ENCODE results near the gene ZNF146. TPM values are rescaled to one million over a fixed set of nuclear protein-coding genes. Genes with fewer than 3 reads are reported as not detected.
A peak's percentile ranks its signal among the peaks of the same experiment; 100 is the strongest.
"Not testable (repeated sequence)": the region's sequence is repeated elsewhere in the genome, so short reads cannot be mapped to it uniquely, and the experiment has no call there.

The ZNF146 gene
- total RNA-seq, 1 donor from 2014 or later, result 30.4 TPM

GRCh38 chr19:36259211-36259610, 44.3 kb downstream of the ZNF146 start:
- Histone ChIP-seq H3K27ac (replicated peaks) (no peak overlapping the region), H3K27me3 (ENCODE audit: low read depth) (no peaks in the 10 kb centered on the region), H3K9me3 (replicated peaks) (no peaks in the 10 kb centered on the region), H3K4me3 (no peak overlapping the region), H3K4me1 (peaks cover 9% of the 10 kb centered on the region), H3K36me3 (no peaks in the 10 kb centered on the region)
- intact Hi-C loops (cut with micrococcal nuclease), result no loop called here
- no peak for TF ChIP-seq CTCF (IDR thresholded peaks at IDR 0.05; ENCODE audit: borderline replicate concordance)
- DNase-seq, result no peak

GRCh38 chr19:36265064-36265463, 50.2 kb downstream of the ZNF146 start:
- no peaks in the 10 kb centered on the region for H3K27me3 ChIP-seq (ENCODE audit: low read depth)
- H3K4me3 ChIP-seq, result no peak overlapping the region
- no peaks in the 10 kb centered on the region for H3K4me1 ChIP-seq
- no peaks in the 10 kb centered on the region for H3K36me3 ChIP-seq
- TF ChIP-seq CTCF (IDR thresholded peaks at IDR 0.05; ENCODE audit: borderline replicate concordance), result no peak
- no peak overlapping the region for H3K27ac ChIP-seq (replicated peaks)
- intact Hi-C loops (cut with micrococcal nuclease), result no loop called here
- peaks cover 5% of the 10 kb centered on the region for H3K9me3 ChIP-seq (replicated peaks)
- peak; percentile 36 for DNase-seq

GRCh38 chr19:36265856-36266374, 51.0 kb downstream of the ZNF146 start:
- H3K4me1 ChIP-seq, result no peaks in the 10 kb centered on the region
- H3K27me3 ChIP-seq (ENCODE audit: low read depth), result no peaks in the 10 kb centered on the region
- no peaks in the 10 kb centered on the region for H3K36me3 ChIP-seq
- no peak overlapping the region for H3K27ac ChIP-seq (replicated peaks)
- DNase-seq, result no peak
- intact Hi-C loops (cut with micrococcal nuclease), result no loop called here
- H3K4me3 ChIP-seq, result peak overlapping the region; percentile 48
- no peak for TF ChIP-seq CTCF (IDR thresholded peaks at IDR 0.05; ENCODE audit: borderline replicate concordance)
- H3K9me3 ChIP-seq (replicated peaks), result peaks cover 5% of the 10 kb centered on the region

GRCh38 chr19:36266375-36266961, 51.6 kb downstream of the ZNF146 start:
- Histone ChIP-seq H3K9me3 (replicated peaks) (peaks cover 5% of the 10 kb centered on the region), H3K27me3 (ENCODE audit: low read depth) (no peaks in the 10 kb centered on the region), H3K27ac (replicated peaks) (no peak overlapping the region), H3K4me3 (peak overlapping the region; percentile 48), H3K4me1 (no peaks in the 10 kb centered on the region), H3K36me3 (no peaks in the 10 kb centered on the region)
- intact Hi-C loops (cut with micrococcal nuclease), result no loop called here
- peak; percentile 29 for DNase-seq
- no peak for TF ChIP-seq CTCF (IDR thresholded peaks at IDR 0.05; ENCODE audit: borderline replicate concordance)

GRCh38 chr19:36267061-36267845, 52.3 kb downstream of the ZNF146 start:
- Histone ChIP-seq H3K27ac (replicated peaks) (no peak overlapping the region), H3K27me3 (ENCODE audit: low read depth) (no peaks in the 10 kb centered on the region), H3K4me1 (no peaks in the 10 kb centered on the region), H3K36me3 (no peaks in the 10 kb centered on the region), H3K4me3 (peak overlapping the region; percentile 48), H3K9me3 (replicated peaks) (peaks cover 5% of the 10 kb centered on the region)
- TF ChIP-seq CTCF (IDR thresholded peaks at IDR 0.05; ENCODE audit: borderline replicate concordance), result no peak
- intact Hi-C loops (cut with micrococcal nuclease), result no loop called here
- DNase-seq, result no peak

GRCh38 chr19:36268081-36268480, 53.2 kb downstream of the ZNF146 start:
- H3K4me3 ChIP-seq; H3K36me3 ChIP-seq; intact Hi-C loops (cut with micrococcal nuclease); H3K9me3 ChIP-seq (replicated peaks); DNase-seq; H3K4me1 ChIP-seq; H3K27ac ChIP-seq (replicated peaks); H3K27me3 ChIP-seq (ENCODE audit: low read depth): not testable (repeated sequence)

- H3K4me3 ChIP-seq, result peak overlapping the region; percentile 38
- intact Hi-C loops (cut with micrococcal nuclease); DNase-seq: not testable (repeated sequence)
These were observed 53.7 kb downstream of the ZNF146 start for GRCh38 chr19:36268591-36268990.

GRCh38 chr19:36269295-36269694, 54.4 kb downstream of the ZNF146 start:
- intact Hi-C loops (cut with micrococcal nuclease); H3K27me3 ChIP-seq (ENCODE audit: low read depth); H3K4me3 ChIP-seq; DNase-seq; H3K4me1 ChIP-seq; H3K27ac ChIP-seq (replicated peaks); H3K36me3 ChIP-seq; H3K9me3 ChIP-seq (replicated peaks): not testable (repeated sequence)

More at GRCh38 chr19:36268591-36268990, 53.7 kb downstream of the ZNF146 start:
- H3K27me3 ChIP-seq (ENCODE audit: low read depth); H3K4me1 ChIP-seq; H3K27ac ChIP-seq (replicated peaks); H3K36me3 ChIP-seq; H3K9me3 ChIP-seq (replicated peaks): not testable (repeated sequence)

All from left ventricle myocardium inferior (tissue), 1 donor.